ENCODE results near the gene E2F4. TPM values are rescaled to one million over a fixed set of nuclear protein-coding genes. Genes with fewer than 3 reads are reported as not detected.

The E2F4 gene
- total RNA-seq, 1 donor = 75.1 TPM

DNA sequence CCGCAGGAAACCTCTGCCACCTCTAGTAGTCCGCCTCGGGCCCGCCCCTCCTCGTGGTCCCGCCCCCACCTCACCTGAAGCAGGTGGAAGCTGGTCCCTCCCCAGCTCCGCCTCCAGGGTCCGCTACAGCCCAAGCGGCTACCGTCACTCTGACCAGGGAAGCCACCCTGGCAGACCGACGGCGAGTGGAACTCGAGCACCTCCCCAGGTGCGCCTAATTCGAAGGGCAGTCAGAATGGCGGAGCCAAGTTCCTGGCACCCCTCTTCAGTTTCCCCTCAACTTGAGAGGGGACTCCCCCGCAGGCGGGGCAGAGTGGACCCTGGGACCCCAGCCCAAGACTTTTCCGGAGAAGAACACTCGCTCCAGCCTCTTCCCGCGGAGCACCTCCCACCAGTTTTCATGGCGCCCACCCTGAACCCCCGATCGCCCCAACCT, 54.8 kb downstream of the E2F4 start:
- peak; percentile 17 for DNase-seq (ENCODE audit: low read depth)
- peak overlapping the region; percentile 82 for H3K4me3 ChIP-seq (ENCODE audit: low read depth, low read length)
- TF ChIP-seq CTCF (IDR thresholded peaks at IDR 0.05; ENCODE audit: insufficient read depth, low read depth, low read length) = no peak

- H3K4me3 ChIP-seq (ENCODE audit: low read depth, low read length) = peak within 1 kb of the TSS; percentile 82
- TF ChIP-seq CTCF (IDR thresholded peaks at IDR 0.05; ENCODE audit: insufficient read depth, low read depth, low read length) = no peak
- DNase-seq (ENCODE audit: low read depth) = peak; percentile 95
These were observed 55.5 kb downstream of the E2F4 start, which contains the start of gene FHOD1 for GRCh38 chr16:67247192-67248072. FHOD1 (minus strand) TSS chr16:67247481; CDS start chr16:67247410, 71 bp downstream.

GRCh38 chr16:67248073-67248400, 56.1 kb downstream of the E2F4 start:
- DNase-seq (ENCODE audit: low read depth) = no peak

More at GRCh38 chr16:67248073-67248400, 56.1 kb downstream of the E2F4 start:
- peak overlapping the region; percentile 65 for H3K4me3 ChIP-seq (ENCODE audit: low read depth, low read length)
- TF ChIP-seq CTCF (IDR thresholded peaks at IDR 0.05; ENCODE audit: insufficient read depth, low read depth, low read length) = no peak

Small RNA genes lying within 50 kb of the gene (small RNA-seq; reads per million reads assigned to genes)
- gene MIR328 = 3.1 reads per million, percentile 69 among the genes with 10 or more reads in this experiment

Other genes starting within 250 kb of the E2F4 start
- 0.32 TPM in 1 of 2 replicates, not detected in the other for gene CES3, start 230.9 kb upstream of the E2F4 start, total RNA-seq
- 1.9 and 4.3 TPM in 2 replicates for gene CES4A, start 203.6 kb upstream of the E2F4 start, total RNA-seq
- 71.8 and 91.5 TPM in 2 replicates for gene CBFB, start 163.0 kb upstream of the E2F4 start, total RNA-seq
- gene PHAF1, start 82.2 kb upstream of the E2F4 start, total RNA-seq = 12.9 and 16.0 TPM in 2 replicates
- 41.9 and 46.4 TPM in 2 replicates for gene B3GNT9, start 41.2 kb upstream of the E2F4 start, total RNA-seq
- gene TRADD, start 32.2 kb upstream of the E2F4 start, total RNA-seq = 12.5 and 18.4 TPM in 2 replicates
- gene FBXL8, start 32.2 kb upstream of the E2F4 start, total RNA-seq = 8.6 and 10.6 TPM in 2 replicates
- 2.6 and 3.0 TPM in 2 replicates for gene HSF4, start 27.4 kb upstream of the E2F4 start, total RNA-seq
- 11.7 and 12.2 TPM in 2 replicates for gene NOL3, start 21.6 kb upstream of the E2F4 start, total RNA-seq
- gene MATCAP1, start 8.2 kb upstream of the E2F4 start, total RNA-seq = 9.3 and 9.9 TPM in 2 replicates
- gene EXOC3L1, start 2.0 kb upstream of the E2F4 start, total RNA-seq = not detected in 2 replicates
- 0.43 and 0.64 TPM in 2 replicates for gene ELMO3, start 7.0 kb downstream of the E2F4 start, total RNA-seq
- gene TMEM208, start 35.0 kb downstream of the E2F4 start, total RNA-seq = 25.5 and 29.0 TPM in 2 replicates
- gene FHOD1, start 55.3 kb downstream of the E2F4 start, total RNA-seq = 22.9 and 24.2 TPM in 2 replicates
- 1.9 and 2.2 TPM in 2 replicates for gene SLC9A5, start 56.8 kb downstream of the E2F4 start, total RNA-seq
- gene PLEKHG4, start 87.4 kb downstream of the E2F4 start, total RNA-seq = 18.1 and 19.6 TPM in 2 replicates
- under 0.01 TPM in 1 of 2 replicates, not detected in the other for gene KCTD19, start 134.6 kb downstream of the E2F4 start, total RNA-seq
- gene LRRC36, start 134.7 kb downstream of the E2F4 start, total RNA-seq = not detected in 2 replicates
- 0.86 and 0.97 TPM in 2 replicates for gene TPPP3, start 201.3 kb downstream of the E2F4 start, total RNA-seq
- gene ZDHHC1, start 224.3 kb downstream of the E2F4 start, total RNA-seq = 5.2 and 8.1 TPM in 2 replicates
- gene HSD11B2, start 239.0 kb downstream of the E2F4 start, total RNA-seq = not detected in 2 replicates